NCI-H82 treated with DMSO at 0.1 percent for 48 hours (cell line): ENCODE measurements around the gene RALGAPB.
"Not testable (repeated sequence)": the region's sequence is repeated elsewhere in the genome, so short reads cannot be mapped to it uniquely, and the experiment has no call there.

Source experiments
- DNase-seq: peaks from one replicate; lab custom pipeline; 2025; ENCODE audit not compliant: unreplicated experiment; lab: John Stamatoyannopoulos, UW

Gene RALGAPB

GRCh38 chr20:38472513-38473366 is at the start of gene RALGAPB:
TSS of gene RALGAPB (plus strand) at chr20:38472843. CDS start at chr20:38488433, 15,590 bp downstream.
- peak; percentile 94 for DNase-seq

- no peak for DNase-seq
Observed at GRCh38 chr20:38423541-38423940, 49.1 kb upstream of the RALGAPB start.

- DNase-seq = no peak
Observed at GRCh38 chr20:38424401-38424800, 48.2 kb upstream of the RALGAPB start.

- DNase-seq = no peak
Observed at GRCh38 chr20:38426006-38426897, 46.4 kb upstream of the RALGAPB start.

GRCh38 chr20:38427655-38428023 is 45.0 kb upstream of the RALGAPB start:
- no peak for DNase-seq

GRCh38 chr20:38428800-38429199 is 43.8 kb upstream of the RALGAPB start:
- no peak for DNase-seq

GRCh38 chr20:38429301-38429700 is 43.3 kb upstream of the RALGAPB start:
- no peak for DNase-seq

DNA sequence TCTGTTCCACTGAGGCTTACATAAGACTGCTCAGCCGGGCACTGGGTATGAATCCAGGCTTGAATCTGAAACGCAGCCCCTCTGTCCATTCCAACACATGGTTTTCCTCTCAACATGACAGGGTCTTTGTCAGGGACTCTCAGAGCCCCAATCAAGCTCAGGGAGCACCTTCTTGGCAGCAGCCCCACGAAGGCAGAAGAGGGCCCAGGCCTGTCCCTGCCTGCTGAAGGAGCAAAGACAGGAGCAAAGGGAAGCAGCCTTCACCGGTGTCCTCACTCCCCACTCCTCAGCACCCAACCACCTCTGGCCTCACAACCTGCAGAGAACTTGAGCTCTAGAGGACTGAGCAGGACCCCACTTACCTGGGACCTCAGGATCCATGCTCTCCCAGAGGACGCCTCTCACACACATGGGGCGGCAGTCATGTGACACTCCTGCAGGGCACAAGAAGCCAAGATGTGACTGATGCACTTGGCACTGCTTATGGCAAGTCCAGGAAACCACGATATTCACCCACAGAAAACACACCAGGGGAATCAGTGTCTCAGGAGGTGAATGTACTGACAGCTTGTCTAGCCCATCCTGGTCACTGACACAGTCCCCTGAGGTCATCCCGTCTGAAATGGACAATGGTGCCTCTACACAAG is 41.8 kb upstream of the RALGAPB start:
- DNase-seq = no peak

- no peak for DNase-seq
Observed at GRCh38 chr20:38432292-38432691, 40.4 kb upstream of the RALGAPB start.

- not testable (repeated sequence) for DNase-seq
Observed at GRCh38 chr20:38432870-38433269, 39.8 kb upstream of the RALGAPB start.

GRCh38 chr20:38433304-38433972 is 39.2 kb upstream of the RALGAPB start:
- DNase-seq = no peak

- DNase-seq = no peak
Observed at GRCh38 chr20:38434301-38434741, 38.3 kb upstream of the RALGAPB start.

DNA sequence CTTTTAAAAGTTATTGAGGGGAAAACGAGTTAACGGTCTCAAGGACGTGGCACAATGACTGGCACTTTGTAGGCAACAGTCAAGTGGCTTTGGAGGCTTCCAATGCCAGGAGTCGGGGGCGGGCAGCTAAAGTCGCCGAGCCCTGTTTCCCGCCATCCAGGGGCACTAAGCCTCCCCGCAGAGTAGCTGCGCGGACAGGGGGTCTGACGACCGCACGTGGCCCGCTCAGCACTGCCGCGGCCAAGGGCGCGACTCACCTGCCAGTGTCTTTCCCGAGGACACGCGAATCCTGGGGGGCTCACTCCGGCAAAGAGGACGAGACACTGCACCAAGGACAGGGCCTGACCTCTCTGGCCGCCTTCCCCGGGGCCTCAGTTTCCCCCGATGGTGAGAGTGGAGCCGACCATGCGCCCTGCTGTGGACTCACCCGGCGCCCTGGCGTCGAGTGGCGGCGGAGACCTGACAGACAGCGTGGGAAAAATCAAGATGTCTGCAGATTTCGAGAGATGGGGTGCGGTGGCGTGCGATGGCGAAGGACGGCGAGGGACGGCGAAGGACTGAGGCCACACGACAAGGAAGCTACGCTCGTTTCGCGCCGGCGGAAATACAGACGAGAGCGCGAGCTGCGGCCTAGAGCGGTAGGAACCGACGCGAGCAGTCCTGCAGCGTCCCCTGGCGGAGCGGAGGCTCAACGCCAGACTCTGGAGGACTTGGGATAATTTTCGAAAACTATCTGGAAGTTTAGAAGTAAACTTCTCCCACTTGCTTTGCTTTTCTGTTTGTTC is 37.7 kb upstream of the RALGAPB start, which contains the start of gene SNHG17:
Gene SNHG17, minus strand, starts transcription at position 559 of the 785 bp plus-strand sequence.
- peak; percentile 74 for DNase-seq

DNA sequence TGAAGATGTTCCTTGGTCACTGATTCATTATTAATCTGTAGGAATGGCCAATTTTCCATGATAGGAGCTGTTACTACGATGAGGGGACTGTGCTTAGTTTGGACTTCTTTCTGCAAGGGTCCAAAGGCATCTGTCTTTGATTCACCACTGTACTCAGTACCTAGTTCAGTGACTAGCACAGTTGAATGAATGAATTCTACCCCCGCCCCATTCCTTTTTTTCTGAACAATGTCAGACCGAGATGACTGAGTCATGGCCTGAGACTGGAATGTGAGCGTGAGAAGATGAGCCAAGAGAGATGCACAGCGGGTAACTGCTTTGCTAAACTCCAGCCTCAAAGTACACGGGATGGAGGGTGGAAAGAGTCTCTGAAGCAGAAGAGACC is 37.1 kb upstream of the RALGAPB start:
- no peak for DNase-seq

DNA sequence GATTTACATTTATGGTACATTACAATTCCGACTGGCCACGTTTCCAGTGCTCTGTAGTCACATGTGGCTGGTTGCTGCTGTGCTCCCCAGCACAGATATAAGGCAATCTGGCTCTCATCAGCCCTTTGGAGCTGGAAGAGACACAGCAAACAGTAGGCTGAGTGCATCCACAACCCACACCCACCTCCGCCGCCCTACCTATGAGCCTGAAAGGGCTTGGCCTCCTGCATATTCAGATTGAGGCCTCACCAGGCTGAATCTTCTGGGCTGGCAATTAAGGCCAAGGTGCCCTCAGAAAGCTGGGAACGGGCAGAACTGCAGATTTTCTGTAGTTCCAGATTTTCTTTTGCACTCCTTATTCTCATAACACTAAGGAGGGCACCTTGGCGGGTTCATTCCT is 34.8 kb upstream of the RALGAPB start:
- no peak for DNase-seq

- DNase-seq = not testable (repeated sequence)
Observed at GRCh38 chr20:38441110-38441509, 31.5 kb upstream of the RALGAPB start.

- DNase-seq = no peak
Observed at GRCh38 chr20:38441916-38442315, 30.7 kb upstream of the RALGAPB start.

DNA sequence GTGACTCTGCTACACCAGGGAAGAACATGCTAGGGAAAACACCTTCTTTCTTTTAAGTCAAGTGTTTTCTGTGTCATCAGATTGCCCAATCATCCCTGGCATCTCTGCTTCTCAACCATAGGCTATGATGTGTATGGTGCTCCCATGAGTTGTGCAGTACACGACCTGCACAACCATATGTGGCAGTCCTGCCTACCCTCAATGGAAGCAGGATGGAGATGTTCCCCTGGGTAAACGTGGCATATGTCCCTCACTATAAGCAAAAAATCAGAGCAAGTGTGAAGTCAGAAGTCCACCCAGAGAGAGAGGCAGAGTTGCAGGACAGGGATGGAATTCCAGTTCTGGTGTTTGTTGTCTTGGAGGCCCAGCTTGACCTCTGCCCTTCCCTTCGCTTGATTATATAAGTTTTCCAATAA is 27.3 kb upstream of the RALGAPB start:
- DNase-seq = no peak

GRCh38 chr20:38445901-38446425 is 26.7 kb upstream of the RALGAPB start:
- DNase-seq = no peak
